GM18870 (cell line): ENCODE results near the gene SFSWAP.
"Not testable (repeated sequence)": the region's sequence is repeated elsewhere in the genome, so short reads cannot be mapped to it uniquely, and the experiment has no call there.

Source experiments
- ATAC-seq: cut with Tn5 transposase; IDR thresholded peaks from one replicate; pipeline ENCODE4 v1.9.1; 2021; ENCODE audit warnings: moderate library complexity; ENCODE audit not compliant: unreplicated experiment

The SFSWAP gene

DNA sequence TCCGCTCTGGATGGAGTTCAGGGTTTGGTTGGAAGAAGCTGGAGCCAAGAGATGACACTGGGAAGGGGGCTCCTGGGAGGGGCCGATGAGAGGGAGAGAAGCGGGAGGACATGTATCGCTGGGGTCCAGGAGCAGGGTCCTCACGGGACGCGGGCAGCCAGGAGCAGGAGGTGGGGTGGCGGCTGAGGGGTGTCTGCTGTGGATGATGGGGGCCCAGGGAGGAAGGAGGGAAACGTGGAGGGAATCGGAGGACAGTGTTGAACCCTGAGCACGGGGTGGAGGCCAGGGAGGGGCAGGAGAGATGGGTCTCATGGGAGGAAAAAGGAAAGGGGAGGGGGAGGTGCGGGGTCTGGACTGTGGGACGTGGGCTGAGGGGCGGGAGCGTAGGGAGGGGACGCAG is 31.7 kb upstream of the SFSWAP start:
- ATAC-seq = not testable (repeated sequence)

DNA sequence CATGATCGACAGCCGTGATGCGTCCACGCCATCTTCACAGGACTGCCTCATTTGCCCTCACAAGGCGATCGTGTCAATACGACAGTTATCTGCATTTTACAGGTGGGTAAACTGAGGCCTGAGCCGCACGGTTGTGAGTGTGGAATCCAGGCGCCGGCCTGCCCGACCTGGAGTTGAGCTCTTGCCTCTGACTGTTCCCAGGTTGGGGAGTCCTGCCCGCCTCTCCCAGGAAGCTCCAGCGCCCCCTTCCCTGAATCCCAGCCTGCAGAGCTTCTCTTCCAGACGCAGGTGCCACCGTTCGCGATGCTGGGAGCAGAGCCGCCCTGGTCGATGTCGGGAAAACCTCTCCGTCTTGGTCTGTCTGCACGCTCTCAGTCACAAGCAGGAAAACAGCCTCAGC is 31.1 kb upstream of the SFSWAP start:
- not testable (repeated sequence) for ATAC-seq

DNA sequence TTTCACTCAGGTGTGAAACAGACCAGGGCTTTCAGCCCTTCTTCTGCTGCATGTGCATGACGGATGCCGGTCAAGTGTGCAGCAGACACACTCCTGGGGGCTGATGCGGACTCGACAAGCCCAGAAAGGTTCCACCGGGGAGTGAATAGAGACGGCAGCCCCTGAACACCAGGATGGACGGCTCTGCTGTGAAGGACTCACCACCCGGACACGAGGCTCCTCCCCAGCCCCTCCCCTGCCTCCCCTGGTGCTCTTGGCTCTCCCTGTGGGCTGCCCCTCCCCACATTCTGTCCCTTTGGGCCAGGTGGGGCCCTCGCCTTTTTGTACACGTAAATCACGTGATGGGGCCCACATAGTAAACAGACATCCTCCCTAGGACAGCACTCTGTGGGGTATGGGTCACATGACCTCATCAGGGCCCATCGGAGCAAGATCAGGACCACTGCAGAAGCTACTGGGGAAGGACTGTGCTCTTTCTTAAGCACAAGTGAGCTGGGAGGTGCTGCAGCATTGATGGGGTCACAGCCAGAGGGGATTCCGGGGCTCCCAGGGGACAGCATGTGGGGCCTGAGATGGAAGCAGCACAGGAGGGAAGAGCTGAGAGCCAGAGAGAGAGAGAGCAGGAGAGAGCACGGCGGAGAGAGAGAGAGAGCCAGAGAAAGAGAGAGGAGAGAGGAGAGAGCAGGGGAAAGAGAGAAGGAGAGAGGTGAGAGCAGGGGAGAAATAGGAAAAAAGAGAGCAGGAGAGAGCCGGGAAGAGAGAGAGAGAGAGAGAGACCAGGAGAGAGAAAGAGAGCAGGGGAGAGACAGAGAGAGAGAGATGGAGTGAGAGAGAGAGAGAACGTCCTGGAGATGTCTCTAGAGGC is 30.3 kb upstream of the SFSWAP start:
- not testable (repeated sequence) for ATAC-seq

DNA sequence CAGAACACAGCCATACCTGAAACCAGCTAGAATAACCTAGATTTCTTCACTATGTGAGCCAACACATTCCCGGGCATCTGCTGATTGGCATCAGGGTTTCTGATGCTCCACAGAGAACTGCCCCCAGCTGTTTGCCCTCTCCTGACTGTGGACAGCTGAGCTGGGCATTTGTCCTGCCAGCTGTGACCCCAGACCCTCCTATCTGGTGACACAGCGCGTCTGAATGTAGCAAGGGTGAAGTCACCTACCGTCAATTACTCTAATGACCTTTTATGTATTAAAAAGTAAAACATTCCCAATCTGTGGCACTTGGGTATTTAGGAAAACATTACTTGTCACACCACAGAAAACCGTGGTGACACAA is 29.7 kb upstream of the SFSWAP start:
- ATAC-seq = no peak

DNA sequence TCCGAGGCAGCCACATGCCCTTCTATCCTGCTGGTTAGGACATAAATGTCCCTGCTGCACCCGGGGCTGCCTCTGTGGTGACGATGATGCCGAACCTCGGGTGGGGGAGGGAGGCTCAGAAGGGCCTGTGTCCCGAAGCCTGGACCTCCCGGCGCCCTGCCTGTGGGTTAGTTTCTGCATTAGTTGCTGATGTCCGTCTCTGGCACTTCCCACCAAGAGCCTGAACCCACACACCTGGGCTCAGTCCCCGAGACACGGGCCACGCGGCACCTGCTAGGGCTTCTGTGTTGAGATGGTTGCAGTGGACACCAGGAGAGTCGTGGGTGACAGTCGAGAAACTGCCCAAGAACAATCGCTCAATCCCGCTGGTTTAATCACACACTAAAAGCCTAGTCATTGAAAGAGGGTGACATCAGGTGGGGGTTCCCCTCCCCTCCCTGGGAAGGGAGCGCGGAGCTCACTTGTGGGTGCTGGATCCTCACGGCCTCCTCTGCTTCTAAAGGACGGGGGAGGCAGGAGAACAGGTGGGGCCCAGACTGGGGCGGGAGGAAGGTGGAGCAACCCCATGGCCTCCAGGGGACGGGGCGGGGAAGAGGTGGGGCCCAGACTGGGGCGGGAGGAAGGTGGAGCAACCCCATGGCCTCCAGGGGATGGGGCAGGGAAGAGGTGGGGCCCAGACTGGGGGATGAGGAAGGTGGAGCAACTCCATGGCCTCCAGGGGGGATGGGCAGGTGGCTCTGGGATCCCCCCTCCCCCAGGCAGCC is 29.0 kb upstream of the SFSWAP start:
- ATAC-seq = peak; percentile 85

DNA sequence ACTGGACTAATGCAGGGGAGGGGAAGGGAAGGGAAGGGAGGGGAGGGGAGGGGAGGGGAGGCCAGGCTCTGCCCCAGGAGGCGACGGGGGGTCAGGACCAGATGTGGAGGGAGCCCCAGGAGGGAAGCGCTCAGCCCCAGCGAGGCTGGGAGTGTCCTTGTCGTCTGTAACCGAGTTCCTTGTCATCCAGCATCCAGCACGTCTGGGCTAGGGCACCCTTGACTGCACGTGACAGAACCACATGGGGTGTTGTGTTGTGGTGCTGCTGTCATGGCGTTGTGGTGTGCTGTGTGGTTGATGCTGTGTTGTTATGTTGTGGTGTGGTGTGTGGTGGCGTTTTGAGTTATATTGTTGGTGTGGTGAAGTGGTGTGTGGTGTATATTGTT is 28.4 kb upstream of the SFSWAP start:
- ATAC-seq = no peak

DNA sequence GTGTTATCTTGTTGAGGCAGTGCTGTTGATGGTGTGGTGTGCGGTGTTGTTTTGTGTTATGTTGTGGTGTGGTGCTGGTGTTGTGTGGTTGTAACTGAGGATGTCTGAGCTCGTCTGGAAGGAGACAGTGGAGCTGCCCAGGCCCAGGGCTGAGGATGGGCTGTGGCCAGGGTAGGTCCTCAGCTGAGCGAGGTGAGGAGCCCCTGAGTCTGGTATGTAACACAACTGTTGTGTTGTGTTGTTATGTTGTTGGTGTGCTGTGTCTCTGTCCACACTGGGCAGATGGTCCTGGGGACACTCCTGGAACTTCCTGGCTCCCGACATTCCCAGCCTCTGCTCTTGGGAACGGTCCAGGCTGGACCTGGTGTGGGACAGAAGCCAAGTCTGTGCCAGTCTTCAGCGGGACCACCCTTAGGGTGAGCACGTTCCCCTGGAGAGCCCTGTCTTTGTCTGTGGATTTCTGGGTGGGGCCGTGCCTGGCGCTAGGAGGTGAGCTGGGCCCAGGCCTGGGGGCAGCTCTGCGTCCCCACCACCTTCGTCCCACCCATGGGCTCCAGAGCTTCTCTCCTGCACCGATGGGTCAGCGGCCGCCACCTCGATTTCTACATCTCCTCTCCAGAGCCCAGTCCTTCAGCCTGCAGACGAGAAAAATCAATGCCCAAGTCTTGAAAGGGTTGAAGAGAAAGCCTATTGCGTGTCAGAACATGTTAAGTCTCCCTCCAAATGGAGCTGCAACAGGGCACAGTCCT is 27.4 kb upstream of the SFSWAP start:
- ATAC-seq = no peak

DNA sequence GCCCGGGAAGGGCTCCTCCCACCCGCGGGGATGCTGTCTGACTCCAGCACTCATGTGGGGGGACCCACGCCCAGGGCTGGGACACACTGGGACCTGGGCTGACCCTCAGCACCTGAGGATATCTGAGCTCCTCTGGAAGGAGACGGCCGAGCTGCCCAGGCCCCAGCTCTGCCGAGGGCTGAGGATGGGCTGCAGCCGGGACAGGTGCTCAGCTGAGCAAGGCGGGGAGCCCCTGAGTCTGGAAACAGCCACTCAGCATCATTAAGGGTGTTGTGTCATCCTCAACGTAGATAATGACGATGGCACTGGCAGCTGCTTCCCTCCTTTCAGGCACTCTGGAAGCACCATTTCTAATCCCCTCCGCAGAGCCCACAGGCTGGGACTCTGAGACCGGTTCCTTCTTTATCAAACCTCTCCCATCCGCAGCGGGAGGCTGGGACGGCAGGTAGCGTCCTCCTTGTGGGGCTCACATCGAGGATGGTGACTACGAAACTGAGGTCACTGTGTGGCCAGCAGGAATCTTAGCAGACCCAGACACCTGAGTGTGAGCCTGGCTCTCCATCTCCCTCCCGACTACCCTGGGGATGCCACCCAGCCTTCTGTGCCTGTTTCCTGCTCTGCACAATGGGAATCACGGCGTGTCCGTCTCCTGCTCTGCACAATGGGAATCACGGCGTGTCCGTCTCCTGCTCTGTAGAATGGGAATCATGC is 26.7 kb upstream of the SFSWAP start:
- no peak for ATAC-seq

DNA sequence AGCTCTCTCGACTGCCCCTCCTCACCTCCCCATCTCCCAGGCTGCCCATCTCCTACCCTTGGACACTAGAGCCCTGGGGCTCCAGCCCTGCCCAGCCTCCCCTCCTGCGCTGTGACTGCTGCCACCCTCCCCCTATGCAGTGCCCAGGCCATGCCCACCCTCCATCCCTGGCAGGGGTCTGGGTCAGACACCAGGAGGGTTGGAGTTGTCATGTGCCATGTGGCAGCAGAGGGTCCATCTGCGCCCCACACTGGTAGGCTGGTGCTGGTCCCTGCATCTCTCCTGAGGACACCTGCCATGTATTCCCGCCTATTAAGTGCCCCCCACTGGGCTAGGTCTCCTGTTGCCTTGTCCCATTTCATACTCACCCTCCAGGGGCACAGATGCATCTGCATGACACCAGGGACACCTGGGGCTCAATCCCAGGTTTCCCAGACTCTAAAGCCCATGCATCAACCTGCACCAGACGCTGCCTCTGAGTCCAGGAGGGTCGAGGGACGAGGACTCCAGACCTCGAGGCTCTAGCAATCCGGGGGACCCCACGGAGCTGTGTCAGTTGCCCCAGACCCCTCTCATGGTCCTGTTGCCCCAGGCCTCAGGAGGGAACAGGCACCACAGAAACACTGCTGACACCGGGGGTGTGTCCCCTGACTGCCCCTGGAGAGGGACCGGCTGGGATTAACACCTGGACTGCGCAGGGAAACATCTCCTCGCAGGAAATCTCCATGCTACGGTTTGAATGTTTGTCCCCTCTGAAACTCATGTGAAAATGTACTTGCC is 23.4 kb upstream of the SFSWAP start:
- ATAC-seq = no peak

DNA sequence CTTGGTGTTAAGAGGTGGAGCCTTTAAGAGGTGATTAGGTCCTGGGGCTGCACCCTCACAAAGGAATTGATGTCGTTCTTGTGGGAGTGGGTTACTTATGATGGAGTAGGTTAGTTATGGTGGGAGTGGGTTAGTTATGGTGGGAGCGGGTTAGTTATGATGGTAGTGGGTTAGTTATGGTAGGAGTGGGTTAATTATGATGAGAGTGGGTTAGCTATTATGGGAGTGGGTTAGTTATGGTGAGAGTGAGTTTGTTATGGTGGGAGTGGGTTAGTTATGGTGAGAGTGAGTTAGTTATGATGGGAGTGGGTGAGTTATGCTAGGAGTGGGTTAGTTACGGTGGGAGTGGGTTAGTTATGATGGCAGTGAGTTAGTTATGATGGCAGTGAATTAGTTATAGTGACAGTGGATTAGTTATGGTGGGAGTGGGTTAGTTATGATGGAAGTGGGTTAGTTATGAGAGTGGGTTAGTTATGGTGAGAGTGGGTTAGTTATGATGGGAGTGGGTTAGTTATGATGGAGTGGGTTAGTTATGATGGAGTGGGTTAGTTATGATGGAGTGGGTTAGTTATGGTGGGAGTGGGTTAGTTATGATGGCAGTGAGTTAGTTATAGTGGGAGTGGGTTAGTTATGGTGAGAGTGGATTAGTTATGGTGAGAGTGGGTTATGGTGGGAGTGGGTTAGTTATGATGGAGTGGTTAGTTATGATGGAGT is 22.6 kb upstream of the SFSWAP start:
- ATAC-seq = no peak

DNA sequence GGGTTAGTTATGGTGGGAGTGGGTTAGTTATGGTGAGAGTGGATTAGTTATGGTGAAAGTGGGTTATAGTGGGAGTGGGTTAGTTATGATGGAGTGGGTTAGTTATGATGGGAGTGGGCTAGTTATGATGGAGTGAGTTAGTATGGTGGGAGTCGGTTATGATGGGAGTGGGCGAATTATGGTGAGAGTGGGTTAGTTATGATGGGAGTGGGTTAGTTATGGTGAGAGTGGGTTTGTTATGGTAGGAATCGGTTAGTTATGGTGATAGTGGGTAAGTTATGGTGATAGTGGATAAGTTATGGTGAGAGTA is 22.1 kb upstream of the SFSWAP start:
- no peak for ATAC-seq

DNA sequence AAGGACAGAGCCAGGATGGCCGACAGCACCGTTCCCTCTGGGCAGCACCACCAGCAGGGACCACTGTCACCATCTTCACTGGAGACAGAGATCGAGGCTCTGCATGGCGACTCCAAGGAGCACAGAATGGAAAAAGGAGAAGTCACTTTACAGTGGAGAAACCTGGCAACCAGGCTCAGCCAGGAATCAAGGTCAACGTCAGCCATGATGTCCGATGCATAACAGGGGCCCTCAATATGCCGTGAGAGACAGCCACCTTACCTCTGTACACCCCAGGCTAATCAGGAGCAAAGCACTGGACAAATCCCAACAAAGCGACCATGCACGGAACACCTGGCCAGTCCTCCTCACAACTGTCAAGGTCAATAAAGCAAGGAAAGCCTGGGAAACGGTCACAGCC is 20.6 kb upstream of the SFSWAP start:
- ATAC-seq = no peak

DNA sequence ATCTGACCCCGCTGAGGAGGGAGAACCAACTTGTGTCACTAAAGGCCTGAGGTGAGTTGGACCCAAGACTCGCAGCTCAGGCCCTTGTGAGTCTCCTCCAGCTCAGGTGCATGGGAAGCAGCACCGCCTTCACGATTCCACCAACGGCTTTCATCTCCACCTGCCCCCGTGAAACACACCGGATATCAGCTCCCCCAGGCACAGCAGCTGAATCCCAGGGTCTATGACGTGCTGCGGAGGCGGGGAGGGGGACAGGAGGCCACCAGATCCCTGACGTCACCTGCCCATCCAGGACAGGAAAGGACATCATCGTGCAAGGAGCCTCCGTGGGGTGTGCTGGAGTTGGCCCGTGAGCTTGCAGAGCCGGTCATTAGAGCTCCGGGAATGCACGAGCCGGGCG is 18.5 kb upstream of the SFSWAP start:
- ATAC-seq = no peak

DNA sequence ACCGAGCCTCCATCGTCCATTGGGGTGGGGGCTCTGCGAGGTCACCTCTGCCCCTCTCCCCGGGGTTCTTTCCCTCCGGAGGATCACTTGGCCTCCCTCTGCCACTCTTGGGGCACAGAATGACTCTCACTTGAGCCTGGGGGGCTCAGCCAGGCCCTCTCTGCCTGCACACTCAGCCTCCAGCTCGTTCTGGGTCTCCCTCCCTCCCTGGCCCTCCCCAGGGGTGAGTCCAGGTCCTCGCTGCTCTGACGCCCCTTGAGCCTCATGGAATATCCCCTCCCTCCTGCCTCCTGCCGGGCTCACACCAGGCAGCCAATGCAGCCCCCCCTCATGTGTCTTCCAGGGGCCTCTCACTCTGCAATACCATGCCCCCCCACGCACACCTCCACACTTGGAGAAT is 17.7 kb upstream of the SFSWAP start:
- ATAC-seq = no peak

DNA sequence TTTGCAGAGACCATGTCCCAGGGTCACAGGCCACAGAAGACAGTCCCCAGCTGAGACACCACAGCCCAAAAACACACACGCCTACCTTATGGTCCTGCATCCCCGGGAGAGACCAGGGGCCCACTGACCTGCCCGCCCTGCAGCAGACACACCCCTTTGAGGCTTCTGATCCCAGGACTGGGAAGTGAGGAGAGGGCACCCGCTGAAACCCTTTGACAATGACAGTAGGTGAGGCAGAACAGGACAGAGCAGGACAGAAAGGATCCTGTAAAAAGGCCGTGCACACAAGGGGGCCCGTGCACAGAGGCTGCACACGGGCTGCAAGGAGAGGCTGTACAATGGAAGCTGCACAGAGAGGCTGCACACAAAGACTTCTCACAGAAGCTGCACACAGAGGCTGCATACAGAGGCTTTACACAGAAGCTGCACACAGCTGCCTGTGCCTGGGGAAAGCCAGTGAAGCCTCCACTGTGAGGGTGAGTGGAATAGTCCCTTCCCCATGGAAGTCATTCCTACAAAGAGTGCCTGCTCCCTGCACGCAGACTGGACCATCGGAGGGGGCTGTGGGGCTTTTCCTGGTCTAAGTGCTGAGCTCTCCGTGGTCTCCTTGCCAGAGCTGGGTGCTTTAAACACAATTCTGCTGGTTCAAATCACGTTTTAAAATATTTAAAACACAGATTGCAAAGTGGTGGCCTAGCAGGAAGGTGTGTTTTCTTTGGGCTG is 16.6 kb upstream of the SFSWAP start:
- no peak for ATAC-seq

DNA sequence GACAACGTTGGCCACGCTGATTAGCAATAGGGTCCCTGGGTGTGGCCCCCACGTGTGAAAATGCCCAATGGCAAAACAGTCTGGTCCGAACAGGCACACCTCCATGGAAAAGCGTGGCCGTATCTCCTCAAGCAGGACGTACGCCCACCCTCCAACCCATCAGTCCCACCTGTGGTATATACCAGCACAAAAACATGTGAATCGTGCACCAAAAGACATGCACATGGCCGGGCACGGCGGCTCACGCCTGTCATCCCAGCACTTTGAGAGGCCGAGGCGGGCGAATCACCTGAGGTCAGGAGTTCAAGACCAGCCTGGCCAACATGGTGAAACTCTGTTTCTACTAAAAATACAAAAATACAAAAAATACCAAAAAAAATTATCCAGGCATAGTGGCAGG is 14.9 kb upstream of the SFSWAP start:
- no peak for ATAC-seq

DNA sequence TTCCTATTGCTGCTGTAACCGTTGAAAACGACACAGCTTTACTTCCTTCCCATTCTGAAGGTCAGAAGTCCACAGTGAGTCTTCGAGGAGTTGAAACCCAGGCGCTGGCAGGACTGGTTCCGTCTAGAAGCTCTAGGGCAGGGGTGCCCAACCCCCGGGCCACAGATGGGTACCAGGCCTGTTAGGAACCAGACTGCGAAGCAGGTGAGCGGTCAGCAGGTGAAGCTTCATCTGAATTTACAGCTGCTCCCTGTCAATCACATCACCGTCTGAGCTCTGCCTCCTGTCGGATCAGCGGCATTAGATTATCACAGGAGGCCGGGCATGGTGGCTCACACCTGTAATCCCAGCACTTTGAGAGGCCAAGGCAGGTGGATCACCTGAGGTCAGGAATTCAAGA is 12.6 kb upstream of the SFSWAP start:
- no peak for ATAC-seq

DNA sequence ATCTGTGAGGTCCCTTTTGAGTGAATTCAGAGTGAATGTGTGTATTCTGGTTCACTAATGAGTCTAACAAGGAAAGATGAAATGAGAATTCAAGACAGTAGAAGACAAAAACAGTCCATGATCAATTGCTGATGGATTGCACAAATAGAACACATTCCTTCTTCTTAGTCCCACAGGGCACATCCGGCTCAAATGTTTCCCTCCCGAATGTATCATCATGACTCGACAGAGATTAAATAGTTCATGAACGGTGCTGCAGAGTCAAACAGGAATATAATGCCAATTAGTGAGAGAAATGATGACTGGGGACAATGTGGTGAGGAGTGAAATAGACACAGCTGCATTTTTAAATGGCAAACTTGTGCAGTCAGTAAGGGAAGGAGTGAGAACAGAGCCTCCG is 11.5 kb upstream of the SFSWAP start:
- ATAC-seq = no peak

DNA sequence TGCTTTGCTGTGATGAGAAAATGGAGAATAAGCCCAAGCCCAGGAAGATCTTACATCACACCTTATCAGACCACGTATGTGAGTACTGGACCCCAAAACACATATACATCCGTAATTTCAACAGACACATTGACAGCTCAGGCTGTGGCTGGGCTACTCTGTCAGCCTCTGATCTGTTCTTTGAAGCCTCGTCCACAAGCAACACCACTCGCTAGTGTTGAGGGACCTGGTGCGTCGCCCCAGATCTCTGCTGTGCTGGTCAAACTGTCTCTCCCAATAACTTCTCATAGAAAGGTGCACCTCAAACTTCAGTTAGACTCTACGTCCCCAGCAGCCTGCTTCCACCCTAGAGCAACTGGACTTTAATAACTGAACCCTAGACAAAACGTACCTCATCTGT is 10.6 kb upstream of the SFSWAP start:
- no peak for ATAC-seq
